GM21515 (cell line): ENCODE results near the gene BIRC6.
"Not testable (repeated sequence)": the region's sequence is repeated elsewhere in the genome, so short reads cannot be mapped to it uniquely, and the experiment has no call there.

Experiments
- ATAC-seq: cut with Tn5 transposase; IDR thresholded peaks from one replicate; pipeline ENCODE4 v1.9.1; 2021; ENCODE audit not compliant: unreplicated experiment

Gene BIRC6, protein sequence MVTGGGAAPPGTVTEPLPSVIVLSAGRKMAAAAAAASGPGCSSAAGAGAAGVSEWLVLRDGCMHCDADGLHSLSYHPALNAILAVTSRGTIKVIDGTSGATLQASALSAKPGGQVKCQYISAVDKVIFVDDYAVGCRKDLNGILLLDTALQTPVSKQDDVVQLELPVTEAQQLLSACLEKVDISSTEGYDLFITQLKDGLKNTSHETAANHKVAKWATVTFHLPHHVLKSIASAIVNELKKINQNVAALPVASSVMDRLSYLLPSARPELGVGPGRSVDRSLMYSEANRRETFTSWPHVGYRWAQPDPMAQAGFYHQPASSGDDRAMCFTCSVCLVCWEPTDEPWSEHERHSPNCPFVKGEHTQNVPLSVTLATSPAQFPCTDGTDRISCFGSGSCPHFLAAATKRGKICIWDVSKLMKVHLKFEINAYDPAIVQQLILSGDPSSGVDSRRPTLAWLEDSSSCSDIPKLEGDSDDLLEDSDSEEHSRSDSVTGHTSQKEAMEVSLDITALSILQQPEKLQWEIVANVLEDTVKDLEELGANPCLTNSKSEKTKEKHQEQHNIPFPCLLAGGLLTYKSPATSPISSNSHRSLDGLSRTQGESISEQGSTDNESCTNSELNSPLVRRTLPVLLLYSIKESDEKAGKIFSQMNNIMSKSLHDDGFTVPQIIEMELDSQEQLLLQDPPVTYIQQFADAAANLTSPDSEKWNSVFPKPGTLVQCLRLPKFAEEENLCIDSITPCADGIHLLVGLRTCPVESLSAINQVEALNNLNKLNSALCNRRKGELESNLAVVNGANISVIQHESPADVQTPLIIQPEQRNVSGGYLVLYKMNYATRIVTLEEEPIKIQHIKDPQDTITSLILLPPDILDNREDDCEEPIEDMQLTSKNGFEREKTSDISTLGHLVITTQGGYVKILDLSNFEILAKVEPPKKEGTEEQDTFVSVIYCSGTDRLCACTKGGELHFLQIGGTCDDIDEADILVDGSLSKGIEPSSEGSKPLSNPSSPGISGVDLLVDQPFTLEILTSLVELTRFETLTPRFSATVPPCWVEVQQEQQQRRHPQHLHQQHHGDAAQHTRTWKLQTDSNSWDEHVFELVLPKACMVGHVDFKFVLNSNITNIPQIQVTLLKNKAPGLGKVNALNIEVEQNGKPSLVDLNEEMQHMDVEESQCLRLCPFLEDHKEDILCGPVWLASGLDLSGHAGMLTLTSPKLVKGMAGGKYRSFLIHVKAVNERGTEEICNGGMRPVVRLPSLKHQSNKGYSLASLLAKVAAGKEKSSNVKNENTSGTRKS (N-terminal part only)

DNA sequence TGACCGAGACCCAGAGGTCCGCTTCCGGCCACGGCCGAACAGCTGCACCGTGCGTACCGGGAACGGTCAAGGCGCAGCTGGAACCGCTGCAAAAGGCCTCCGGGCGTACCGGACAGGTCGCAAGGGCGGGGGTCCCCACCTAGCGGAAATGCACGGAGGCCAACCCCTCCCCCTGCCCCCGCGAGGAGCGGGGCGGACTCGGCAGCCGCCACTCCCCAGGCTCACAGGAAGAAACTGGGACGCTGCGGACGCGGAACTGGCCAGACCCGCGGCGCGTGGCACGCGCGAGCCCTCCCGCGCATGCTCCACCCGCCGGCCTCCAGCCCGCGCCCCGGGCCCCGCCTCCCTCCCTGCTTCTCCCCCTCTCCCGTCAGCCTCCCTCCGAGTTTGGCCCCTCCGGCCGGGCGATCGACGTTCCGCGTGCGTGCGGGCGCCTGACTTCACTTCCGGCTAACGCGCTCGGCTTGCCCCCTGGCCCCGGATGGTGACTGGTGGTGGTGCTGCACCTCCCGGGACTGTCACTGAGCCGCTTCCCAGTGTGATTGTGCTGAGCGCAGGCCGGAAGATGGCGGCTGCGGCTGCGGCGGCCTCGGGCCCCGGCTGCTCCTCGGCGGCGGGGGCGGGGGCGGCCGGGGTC, at the start of gene BIRC6:
BIRC6 (plus strand) TSS at position 343 of the 637 bp plus-strand sequence; CDS start at position 482, 139 bp downstream.
- ATAC-seq: peak; percentile 91

DNA sequence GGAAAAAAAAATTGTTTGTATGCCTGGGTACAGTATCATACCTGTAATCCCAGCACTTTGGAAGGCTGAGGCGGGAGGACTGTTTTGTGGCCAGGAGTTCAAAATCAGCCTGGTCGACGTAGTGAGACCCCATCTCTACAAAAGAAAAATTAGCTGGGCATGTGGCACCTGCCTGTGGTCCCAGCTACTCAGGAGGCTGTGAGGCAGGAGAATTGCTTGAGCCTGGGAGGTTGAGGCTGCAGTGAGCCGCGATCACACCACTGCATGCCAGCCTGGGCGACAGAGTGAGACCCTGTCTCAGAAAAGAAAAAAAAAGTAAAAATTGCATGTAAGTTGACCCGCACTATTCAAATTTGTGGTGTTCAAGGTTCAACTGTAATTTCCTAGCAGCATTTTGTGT, 46.2 kb upstream of the BIRC6 start:
- ATAC-seq: no peak

DNA sequence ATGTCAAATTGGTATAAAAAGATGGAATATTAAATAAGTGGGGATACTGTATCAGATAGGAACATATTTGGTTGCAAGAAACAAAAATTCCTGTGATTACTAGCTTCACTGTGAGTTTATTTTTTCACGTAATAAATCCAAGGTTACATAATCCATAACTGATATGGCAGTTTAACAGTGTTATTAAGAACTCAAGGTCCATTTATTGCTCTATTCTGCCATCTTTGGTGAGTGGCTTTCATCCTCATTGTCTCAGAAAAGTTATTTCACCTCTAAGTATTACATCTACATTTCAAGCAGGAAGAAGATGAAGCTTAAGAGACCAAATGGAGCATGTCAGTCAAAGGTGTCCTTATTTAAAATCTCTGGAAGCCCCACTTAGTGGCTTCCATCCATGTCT, 41.9 kb upstream of the BIRC6 start:
- ATAC-seq: no peak

DNA sequence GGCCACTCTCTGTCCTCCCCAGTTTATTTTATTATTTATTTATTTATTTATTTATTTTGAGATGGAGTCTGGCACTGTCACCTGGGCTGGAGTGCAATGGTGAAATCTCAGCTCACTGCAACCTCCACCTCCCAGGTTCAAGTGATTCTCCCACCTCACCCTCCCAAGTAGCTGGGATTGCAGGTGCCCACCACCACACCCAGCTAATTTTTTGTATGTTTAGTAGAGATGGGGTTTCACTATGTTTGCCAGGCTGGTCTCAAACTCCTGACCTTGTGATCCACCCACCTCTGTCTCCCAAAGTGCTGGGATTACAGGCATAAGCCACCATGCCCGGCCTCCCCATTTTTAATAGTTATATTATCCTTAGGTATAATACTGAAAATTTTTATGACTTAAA, 28.1 kb upstream of the BIRC6 start:
- not testable (repeated sequence) for ATAC-seq

DNA sequence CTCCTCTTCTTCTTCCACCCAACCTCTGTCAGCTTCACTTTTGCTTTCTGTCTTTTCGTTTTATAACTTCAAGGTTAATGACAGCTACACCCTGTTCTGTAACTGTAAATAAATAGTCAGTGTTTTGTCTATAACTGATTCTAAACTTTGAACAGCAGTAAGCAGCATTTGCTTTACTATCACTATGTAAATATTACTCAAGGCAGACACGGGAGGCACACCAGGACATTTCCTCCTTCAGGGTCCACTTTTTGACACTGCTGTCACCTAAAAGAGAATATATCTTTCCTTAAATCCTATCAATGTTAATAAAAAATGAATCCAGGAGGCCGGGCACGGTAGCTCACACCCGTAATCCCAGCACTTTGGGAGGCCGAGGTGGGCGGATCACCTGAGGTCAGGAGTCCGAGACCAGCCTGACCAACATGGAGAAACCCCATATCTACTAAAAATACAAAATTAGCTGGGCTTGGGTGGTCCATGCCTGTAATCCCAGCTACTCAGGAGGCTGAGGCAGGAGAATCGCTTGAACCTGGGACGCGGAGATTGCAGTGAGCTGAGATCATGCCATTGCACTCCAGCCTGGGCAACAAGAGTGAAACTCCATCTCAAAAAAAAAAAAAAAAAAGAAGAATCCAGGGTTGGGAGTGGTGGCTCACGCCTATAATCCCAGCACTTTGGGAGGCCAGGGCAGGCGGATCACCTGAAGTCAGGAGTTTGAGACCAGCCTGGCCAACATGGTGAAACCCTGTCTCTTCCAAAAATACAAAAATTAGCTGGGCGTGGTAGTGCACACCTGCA, 27.4 kb upstream of the BIRC6 start:
- ATAC-seq: not testable (repeated sequence)

DNA sequence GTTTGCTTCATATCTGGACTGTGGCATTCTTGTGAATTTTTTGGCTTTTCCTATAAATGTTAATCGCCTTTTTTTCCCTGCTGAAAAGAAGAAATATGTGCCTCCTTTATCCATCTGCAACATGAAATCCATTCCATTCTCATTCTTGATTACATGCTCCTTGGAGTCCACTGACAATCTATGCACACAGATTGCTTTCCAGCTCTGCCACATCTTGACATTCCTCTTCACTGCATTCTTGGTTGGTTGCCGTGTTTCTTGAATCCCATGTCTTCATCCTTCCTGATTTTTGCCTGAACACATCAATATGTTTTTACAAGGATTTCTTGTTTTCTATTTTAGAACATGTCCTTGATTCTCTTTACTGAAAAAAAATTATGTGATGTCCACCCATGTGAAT, 26.7 kb upstream of the BIRC6 start:
- no peak for ATAC-seq

DNA sequence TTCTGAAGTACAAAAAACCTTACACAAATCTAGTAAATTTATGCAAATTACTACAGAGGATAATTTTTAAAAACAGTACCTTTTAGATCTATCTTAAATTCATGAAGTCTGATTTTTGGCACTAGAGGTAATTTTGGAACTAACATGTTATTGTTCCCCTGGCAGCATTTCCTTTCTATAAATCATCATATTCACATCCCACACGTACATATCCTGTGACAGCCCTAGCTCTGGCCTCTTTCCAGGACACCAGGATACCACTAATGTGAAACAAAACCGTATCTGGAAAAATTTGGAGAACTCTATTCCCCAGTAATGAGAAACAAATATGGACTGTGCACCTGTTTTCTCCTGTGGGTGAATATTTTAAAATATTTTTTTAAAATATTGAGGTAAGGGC, 14.0 kb upstream of the BIRC6 start:
- ATAC-seq: no peak

DNA sequence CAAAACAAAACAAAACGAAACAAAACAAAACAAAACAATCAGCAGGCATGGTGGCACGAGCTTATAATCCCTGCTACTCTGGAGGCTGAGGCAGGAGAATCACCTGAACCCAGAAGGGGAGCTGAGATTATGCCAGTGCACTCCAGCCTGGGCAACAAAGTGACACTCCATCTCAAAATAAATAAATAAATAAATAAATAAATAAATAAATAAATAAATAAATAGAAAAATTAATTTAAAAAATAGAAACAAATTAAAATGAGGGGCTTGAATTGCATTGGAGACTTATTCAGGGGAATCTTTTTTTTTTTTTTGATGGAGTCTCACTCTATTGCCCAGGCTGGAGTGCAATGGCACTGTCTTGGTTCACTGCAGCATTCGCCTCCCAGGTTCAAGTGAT, 6.0 kb upstream of the BIRC6 start:
- ATAC-seq: not testable (repeated sequence)

DNA sequence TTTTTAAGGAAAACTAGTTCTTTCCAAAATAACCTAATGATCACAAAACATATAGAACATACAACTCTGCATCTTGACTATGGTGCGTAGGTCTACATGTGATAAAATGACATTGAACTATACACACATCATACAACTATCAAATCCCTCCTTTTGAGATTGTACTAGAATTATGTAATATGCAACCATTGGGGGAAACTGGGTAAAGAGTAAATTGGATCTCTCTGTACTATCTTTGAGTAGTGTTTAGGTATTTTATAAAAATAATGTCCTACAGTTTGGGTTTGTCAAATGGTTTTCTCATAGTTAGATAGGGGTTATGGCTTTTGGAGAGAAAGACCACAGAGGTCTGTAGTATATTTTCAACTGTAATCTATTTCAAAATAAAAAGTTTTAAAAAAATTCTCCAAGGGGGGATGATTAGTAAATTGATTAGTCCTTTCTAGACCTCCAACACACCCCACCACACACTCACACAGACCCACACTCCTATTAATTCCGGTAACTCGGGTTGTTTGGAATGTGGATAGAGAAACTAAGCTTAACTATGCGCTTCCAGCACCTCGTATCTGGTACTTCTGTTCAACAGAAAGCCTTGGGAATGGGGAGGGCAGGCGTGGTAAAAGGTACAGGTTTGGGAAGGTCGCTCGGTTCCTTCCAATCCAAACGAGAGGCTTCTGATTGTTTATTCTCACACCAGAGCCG, 695 bp upstream of the BIRC6 start:
- ATAC-seq: no peak

DNA sequence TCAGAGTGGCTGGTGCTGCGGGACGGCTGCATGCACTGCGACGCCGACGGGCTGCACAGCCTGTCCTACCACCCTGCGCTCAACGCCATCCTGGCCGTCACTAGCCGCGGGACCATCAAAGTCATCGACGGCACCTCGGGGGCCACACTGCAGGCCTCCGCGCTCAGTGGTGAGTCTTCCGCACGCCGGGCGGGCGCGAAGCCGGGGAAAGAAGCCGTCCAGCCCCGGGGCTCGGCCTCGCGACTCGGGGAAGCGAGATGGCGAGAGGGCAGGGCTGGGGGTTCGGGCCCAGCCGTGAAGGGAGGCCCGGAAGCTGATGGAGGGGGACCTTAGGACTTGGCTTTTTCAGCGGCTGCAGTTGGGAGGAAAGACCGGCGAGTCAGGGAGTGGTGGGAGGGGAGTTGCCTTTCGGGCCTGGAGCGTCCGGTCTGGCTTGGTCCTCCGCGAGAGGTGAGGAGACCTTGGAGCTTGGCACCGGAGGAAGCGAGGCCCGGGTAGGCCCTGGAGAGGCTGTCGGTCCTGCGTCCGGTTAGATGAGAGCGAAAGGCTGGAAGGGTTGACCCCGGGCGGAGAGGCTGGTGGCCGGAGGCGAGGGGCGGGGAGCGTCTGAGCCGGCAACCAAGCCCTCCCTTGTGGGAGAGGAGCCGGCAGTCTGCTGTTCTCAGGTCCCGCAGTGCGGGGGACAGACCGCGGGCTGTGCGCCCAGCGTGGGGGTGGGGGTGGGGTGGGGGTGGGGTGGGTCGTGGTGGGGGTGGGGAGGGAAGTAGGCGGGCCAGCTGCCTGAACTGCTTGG, 691 bp downstream of the BIRC6 start:
- ATAC-seq: peak; percentile 10

DNA sequence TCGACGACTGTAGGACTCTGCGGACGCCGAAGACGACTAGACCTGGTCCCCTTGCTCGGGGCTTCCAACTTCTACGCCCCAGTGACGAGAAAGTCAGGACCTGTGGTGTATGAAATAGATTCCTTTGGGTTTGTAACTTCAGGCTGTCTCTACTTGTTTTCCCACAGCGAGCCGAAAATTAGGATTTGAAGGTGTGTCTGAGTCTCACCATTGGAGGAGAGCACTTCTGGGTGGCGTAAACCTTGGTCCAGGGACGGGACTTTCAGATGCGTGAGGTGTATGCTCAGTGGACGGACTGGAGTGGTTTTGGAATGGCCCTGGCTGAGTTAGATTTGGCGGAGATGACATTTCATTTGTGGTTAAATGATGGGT, 1.3 kb downstream of the BIRC6 start:
- no peak for ATAC-seq

DNA sequence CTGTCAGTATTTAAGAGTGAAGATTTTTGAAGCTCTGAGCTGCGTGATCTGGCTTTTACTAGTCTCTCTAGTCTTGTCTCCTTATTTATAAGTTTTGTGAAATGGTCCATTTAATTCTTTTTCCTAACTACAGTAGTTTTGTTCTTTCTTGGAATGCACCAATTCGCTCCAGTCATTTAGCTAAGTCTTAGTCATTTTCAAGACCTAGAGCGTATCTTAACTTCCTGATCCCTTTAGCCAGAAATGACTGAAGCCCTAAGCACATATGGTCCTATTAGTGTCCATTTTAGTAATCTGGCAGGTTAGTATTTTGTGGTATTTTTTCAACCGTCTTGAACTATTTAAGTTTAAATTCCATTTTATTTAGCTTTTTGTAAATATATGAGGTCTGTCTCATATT, 3.6 kb downstream of the BIRC6 start:
- no peak for ATAC-seq

DNA sequence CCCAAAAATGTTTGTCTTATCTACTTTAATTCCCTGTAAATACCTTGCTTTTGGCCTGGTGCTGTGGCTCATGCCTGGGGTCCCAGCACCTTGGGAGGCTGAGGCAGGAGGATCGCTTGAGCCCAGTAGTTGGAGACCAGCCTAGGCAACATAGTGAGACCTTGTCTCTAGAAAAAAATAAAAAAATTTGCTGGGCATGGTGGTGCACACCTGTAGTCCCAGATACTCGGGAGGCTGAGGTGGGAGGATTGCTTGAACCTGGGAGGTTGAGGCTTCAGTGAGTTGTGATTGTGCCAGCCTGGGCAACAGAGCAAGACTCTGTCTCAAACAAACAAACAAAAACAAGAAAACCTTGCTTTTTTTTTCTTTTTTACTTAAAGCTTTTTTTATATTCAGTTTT, 6.2 kb downstream of the BIRC6 start:
- ATAC-seq: not testable (repeated sequence)

DNA sequence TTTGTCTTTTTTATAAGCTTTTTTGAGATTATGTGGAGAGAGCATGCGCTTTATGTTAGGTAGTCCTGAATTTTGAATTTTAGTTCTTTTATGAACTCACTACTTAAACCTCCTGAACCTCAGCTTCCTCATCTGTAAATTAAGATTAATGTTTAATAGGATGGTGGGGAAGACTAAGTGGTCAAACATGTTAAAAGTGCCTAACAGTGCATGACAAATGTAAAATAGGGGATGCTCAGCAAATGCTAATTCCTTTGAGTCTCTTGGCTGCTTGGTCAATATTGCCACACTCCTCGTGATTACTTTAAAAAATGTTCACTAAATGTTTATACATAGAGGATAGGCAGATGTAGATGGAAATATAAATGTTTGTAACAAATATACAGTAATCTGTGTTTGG, 6.8 kb downstream of the BIRC6 start:
- no peak for ATAC-seq

DNA sequence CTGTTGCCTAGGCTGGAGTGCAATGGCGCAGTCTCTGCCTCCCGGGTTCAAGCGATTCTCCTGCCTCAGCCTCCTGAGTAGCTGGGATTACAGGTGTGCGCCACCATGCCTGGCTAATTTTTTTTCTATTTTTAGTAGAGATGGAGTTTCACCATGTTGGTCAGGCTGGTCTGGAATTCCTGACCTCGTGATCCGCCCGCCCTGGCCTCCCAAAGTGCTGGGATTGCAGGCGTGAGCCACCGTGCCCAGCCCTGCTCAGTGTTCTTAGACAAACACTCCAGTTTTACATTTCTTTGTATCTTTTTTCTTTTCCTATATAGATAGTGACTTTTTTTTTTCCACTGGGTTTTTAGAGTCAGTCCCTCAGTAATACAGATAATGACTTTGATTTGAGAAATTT, 7.5 kb downstream of the BIRC6 start:
- ATAC-seq: not testable (repeated sequence)

DNA sequence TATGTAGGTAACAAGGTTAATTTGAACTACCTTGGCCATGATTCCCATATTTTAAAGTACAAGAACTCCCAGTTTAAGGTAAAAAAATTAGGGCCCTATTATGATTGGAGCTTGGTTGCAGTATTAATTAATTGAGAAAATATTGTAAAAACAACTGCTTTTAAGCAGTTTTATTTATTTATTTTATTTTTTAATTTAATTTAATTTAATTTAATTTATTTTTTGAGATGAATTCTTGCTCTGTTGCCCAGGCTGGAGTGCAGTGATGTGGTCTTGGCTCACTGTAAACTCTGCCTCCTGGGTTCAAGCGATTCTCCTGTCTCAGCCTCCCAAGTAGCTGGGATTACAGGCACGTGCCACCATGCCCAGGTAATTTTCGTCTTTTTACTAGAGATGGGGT, 8.9 kb downstream of the BIRC6 start:
- ATAC-seq: not testable (repeated sequence)

DNA sequence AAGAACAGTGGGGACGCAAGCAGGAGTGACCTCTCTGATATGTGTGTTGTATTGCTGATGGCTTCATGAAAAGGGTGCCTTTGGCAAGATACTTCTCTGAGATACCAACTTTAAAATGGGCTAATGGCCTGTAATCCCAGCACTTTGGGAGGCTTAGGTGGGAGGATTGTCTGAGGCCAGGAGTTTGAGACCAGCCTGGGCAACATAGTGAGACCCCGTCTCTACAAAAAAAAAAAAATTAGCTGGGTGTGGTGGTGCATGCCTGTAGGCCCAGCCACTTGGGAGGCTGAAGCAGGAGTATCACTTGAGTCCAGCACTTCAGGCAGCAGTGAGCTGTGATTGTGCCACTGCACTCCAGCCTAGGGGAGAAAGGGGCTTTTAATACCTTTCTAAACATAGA, 9.8 kb downstream of the BIRC6 start:
- no peak for ATAC-seq

DNA sequence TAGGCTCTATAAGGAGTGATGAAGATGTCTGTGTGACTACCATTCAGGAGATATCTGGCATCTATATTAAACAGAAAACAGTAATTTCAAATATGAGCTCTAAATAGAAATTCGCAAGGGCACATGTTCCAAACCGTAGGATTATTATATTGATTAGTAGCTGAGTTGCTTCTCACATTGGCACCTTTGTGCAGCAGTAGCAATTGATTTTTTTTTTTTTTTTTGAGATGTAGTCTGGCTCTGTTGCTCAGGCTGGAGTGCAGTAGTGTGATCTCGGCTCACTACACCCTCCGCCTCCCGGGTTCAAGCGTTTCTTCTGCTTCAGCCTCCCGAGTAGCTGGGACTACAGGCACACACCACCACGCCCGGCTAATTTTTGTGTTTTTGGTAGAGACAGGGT, 12.4 kb downstream of the BIRC6 start:
- ATAC-seq: no peak

DNA sequence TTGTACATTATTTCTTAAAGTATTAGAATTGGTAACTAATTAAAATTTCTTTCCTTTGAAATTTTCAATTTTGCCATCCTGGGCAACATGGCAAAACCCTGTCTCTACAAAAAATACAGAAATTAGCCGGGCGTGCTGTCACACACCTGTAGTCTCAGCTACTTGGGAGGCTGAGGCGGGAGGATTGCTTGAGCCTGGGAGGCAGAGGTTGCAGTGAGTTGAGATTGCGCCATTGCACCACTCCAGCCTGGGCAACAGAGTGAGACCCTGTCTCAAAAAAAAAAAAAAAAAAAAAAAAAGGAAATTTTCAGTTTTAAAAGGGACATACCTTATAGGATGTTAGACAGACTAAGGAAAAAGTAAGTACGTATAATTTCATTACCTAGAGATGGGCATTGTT, 14.1 kb downstream of the BIRC6 start:
- not testable (repeated sequence) for ATAC-seq
